Measurements from ENCODE around the gene BTBD7. TPM values are rescaled to one million over a fixed set of nuclear protein-coding genes. Genes with fewer than 3 reads are reported as not detected.

Gene BTBD7
- total RNA-seq, 1 donor from 2014 or later: 41.1 TPM

DNA sequence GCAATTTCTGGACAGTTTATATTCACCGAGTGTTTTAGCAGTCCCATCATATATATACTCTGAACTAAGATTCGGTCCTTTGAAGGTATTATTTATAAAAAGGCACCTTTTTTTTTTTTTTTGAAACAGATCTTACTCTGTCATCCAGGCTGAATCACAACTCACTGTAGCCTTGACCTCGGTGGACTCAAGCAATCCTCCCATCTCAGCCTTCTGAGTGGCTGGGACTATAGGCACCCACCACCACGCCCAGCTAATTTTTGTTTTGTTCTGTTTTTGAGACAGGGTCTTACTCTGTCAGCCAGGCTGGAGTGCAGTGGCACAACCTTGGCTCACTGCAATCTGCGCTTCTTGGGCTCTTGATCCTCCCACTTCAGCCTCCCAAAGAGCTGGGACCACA lies 52.1 kb downstream of the BTBD7 start:
- no peak overlapping the region for H3K4me3 Mint-ChIP-seq (ENCODE audit: unreplicated experiment)
- no peaks in the 10 kb centered on the region for H3K9me3 Mint-ChIP-seq (ENCODE audit: unreplicated experiment)
- TF ChIP-seq, protein P1, sequence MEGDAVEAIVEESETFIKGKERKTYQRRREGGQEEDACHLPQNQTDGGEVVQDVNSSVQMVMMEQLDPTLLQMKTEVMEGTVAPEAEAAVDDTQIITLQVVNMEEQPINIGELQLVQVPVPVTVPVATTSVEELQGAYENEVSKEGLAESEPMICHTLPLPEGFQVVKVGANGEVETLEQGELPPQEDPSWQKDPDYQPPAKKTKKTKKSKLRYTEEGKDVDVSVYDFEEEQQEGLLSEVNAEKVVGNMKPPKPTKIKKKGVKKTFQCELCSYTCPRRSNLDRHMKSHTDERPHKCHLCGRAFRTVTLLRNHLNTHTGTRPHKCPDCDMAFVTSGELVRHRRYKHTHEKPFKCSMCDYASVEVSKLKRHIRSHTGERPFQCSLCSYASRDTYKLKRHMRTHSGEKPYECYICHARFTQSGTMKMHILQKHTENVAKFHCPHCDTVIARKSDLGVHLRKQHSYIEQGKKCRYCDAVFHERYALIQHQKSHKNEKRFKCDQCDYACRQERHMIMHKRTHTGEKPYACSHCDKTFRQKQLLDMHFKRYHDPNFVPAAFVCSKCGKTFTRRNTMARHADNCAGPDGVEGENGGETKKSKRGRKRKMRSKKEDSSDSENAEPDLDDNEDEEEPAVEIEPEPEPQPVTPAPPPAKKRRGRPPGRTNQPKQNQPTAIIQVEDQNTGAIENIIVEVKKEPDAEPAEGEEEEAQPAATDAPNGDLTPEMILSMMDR (IDR thresholded peaks at IDR 0.05; ENCODE audit: partially characterized antibody, unreplicated experiment): no peak
- H3K36me3 Mint-ChIP-seq (ENCODE audit: unreplicated experiment): no peaks in the 10 kb centered on the region
- no peak overlapping the region for H3K27ac Mint-ChIP-seq (ENCODE audit: unreplicated experiment)
- H3K27me3 Mint-ChIP-seq (ENCODE audit: unreplicated experiment): no peaks in the 10 kb centered on the region
- DNase-seq: no peak
- no peaks in the 10 kb centered on the region for H3K4me1 Mint-ChIP-seq (ENCODE audit: low read depth, unreplicated experiment)

DNA sequence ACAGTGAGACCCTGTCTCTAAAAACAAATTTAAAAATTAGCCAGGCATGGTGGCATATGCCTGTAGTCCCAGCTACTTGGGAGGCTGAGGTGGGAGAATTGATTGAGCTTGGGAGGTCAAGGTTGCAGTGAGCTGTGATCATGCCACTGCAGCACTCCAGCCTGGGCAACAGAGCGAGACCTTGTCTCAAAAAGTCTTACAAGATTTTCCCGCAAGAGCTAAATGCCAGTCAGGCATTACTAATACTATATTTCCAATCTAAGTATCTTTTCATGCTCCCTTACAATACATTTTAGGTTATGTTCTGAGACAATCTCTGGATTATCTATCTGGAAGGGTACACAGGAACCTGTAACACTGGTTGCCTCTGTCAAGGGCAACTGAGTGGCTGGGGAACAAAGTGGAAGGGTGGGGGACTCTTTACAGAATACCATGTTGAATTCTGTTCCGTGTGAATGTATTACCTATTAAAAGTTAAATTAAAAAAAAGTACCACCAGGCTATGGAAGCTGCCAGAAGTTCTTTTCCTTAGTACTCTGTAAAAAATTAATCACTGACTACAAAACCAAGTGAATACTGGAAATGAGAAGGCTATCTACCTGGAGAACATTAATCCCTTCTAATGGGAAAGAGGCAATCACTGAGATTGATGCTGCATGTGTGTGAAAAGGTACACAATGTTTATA lies 56.7 kb downstream of the BTBD7 start:
- no peaks in the 10 kb centered on the region for H3K9me3 Mint-ChIP-seq (ENCODE audit: unreplicated experiment)
- H3K27ac Mint-ChIP-seq (ENCODE audit: unreplicated experiment): no peak overlapping the region
- TF ChIP-seq, protein P1 (IDR thresholded peaks at IDR 0.05; ENCODE audit: partially characterized antibody, unreplicated experiment): no peak
- no peak for DNase-seq
- H3K36me3 Mint-ChIP-seq (ENCODE audit: unreplicated experiment): no peaks in the 10 kb centered on the region
- no peak overlapping the region for H3K4me3 Mint-ChIP-seq (ENCODE audit: unreplicated experiment)
- peaks cover 2% of the 10 kb centered on the region for H3K27me3 Mint-ChIP-seq (ENCODE audit: unreplicated experiment)
- no peaks in the 10 kb centered on the region for H3K4me1 Mint-ChIP-seq (ENCODE audit: low read depth, unreplicated experiment)

DNA sequence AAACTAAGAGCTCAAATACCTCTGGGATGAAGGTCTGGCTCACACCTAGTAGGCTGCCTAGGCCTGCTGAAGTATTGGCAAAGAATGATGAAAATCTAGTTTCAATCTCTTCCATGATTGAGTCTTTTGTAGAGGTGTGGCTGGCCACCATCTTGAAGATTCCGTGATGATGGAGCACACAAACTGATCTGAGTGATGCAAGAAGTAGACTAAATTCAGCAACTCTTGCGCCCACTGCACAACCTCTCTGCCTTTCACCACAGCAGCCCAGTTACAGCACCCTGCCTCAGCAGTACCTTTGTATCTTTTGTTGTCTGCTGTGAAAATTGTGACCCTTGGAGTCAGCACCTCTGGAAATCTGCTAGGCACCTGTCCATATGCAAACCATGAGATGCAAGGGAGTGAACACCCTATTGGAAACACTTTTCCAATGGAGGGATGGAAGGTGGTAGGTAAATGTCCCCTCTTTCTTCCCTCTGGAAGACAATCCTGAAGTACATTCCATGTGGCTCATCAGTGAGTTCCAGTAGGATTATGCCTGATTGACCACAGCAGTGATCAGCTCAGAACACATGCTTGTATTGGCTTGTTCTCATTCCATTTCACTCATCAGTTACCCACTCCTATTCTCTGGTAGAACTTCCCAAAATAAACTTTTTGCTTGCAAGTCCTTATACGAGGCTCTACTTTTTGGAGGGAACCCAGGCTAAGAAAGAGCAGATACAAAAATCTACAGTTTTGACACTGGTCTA lies 58.6 kb downstream of the BTBD7 start:
- Mint-ChIP-seq H3K4me3 (ENCODE audit: unreplicated experiment) (no peak overlapping the region), H3K27me3 (ENCODE audit: unreplicated experiment) (peaks cover 2% of the 10 kb centered on the region), H3K9me3 (ENCODE audit: unreplicated experiment) (no peaks in the 10 kb centered on the region), H3K27ac (ENCODE audit: unreplicated experiment) (no peak overlapping the region), H3K4me1 (ENCODE audit: low read depth, unreplicated experiment) (peaks cover 5% of the 10 kb centered on the region), H3K36me3 (ENCODE audit: unreplicated experiment) (no peaks in the 10 kb centered on the region)
- TF ChIP-seq, protein P1 (IDR thresholded peaks at IDR 0.05; ENCODE audit: partially characterized antibody, unreplicated experiment): no peak
- DNase-seq: no peak

DNA sequence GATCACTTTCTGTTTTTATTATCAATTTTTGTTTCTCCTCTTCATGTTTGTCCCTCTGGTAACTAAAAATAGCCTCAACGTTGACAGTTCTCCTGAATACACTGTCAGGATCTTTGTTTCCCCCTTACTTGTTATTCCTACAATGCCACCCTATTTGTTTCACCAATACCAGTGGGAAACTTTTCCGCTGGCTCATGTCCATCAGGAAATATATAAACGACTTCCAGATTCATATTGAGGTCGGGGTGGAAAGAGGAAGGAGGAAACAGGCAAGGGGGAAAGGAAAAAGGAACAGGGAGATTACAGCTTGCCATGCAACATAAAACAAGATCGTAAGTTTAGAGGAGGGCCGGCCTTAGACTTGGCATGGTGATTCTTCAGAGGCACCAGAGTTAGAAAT lies 61.7 kb downstream of the BTBD7 start:
- no peaks in the 10 kb centered on the region for H3K9me3 Mint-ChIP-seq (ENCODE audit: unreplicated experiment)
- DNase-seq: no peak
- H3K4me3 Mint-ChIP-seq (ENCODE audit: unreplicated experiment): no peak overlapping the region
- no peaks in the 10 kb centered on the region for H3K36me3 Mint-ChIP-seq (ENCODE audit: unreplicated experiment)
- H3K27me3 Mint-ChIP-seq (ENCODE audit: unreplicated experiment): peaks cover 2% of the 10 kb centered on the region
- peaks cover 17% of the 10 kb centered on the region for H3K4me1 Mint-ChIP-seq (ENCODE audit: low read depth, unreplicated experiment)
- TF ChIP-seq, protein P1 (IDR thresholded peaks at IDR 0.05; ENCODE audit: partially characterized antibody, unreplicated experiment): no peak
- H3K27ac Mint-ChIP-seq (ENCODE audit: unreplicated experiment): no peak overlapping the region

Measured in glutamatergic neuron (in vitro differentiated cells).